LNCaP clone FGC (cell line): ENCODE measurements around the gene DNAAF5.

ENCODE experiments used
- DNase-seq: peaks from one replicate; pipeline ENCODE4 v3.0.0-alpha.2; 2011; ENCODE audit warnings: low read depth
- H3K4me3 ChIP-seq: 2 replicates; pipeline ENCODE4 v1.5.1; 2011; ENCODE audit warnings: mild to moderate bottlenecking, low read depth, low read length, control low read depth
- TF ChIP-seq, protein P1 (sequence below): IDR thresholded peaks from 2 replicates; pipeline ENCODE4 v1.5.1; 2012; ENCODE audit warnings: mild to moderate bottlenecking; ENCODE audit not compliant: control insufficient read depth, insufficient read depth; ENCODE audit errors: extremely low read depth

DNAAF5 gene

DNA sequence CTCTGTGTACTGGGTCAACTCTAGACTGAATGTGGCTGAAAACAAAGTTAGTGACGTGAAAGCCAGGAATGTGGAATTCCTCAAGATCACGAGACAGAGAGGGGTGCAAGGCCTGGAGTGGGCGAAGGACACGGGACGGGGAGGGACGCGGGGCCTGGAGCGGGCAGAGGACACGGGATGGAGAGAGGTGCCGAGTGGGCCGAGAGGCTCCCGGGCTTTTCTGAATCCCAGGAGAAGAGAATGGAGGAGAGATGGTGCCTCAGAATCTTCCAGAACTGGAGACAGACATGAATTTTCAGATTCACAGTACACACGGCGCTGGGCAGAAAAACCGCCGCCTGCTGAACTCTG, 51.2 kb downstream of the DNAAF5 start:
- no peak overlapping the region for H3K4me3 ChIP-seq
- DNase-seq = no peak
- TF ChIP-seq, protein P1, sequence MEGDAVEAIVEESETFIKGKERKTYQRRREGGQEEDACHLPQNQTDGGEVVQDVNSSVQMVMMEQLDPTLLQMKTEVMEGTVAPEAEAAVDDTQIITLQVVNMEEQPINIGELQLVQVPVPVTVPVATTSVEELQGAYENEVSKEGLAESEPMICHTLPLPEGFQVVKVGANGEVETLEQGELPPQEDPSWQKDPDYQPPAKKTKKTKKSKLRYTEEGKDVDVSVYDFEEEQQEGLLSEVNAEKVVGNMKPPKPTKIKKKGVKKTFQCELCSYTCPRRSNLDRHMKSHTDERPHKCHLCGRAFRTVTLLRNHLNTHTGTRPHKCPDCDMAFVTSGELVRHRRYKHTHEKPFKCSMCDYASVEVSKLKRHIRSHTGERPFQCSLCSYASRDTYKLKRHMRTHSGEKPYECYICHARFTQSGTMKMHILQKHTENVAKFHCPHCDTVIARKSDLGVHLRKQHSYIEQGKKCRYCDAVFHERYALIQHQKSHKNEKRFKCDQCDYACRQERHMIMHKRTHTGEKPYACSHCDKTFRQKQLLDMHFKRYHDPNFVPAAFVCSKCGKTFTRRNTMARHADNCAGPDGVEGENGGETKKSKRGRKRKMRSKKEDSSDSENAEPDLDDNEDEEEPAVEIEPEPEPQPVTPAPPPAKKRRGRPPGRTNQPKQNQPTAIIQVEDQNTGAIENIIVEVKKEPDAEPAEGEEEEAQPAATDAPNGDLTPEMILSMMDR = no peak

GRCh38 chr7:778271-778967, 51.9 kb downstream of the DNAAF5 start:
- TF ChIP-seq, protein P1 = no peak
- H3K4me3 ChIP-seq = no peak overlapping the region
- DNase-seq = no peak

DNA sequence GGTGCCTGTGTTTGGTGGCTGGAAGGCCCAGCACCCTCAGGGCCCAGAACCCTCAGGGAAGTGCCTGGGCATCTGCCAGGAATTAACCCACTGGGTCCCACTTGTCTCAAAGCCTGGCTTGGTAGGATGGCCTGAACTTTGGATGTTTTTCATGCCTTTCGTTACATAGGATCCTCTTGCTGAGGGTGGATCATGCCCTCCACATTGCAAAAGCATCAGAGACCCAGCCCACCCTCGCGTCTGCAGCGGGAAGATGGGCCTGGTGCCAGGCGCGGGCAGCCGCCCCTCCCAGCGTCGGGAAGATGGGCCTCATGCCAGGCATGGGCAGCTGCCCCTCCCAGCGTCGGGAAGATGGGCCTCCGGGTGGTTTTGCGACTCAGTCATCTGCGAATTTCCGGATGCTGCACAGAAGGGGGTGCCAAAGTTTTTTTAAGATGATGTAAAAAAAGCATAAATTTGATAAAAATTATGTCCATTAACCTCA, 52.5 kb downstream of the DNAAF5 start:
- DNase-seq = no peak
- TF ChIP-seq, protein P1 = no peak
- no peak overlapping the region for H3K4me3 ChIP-seq

DNA sequence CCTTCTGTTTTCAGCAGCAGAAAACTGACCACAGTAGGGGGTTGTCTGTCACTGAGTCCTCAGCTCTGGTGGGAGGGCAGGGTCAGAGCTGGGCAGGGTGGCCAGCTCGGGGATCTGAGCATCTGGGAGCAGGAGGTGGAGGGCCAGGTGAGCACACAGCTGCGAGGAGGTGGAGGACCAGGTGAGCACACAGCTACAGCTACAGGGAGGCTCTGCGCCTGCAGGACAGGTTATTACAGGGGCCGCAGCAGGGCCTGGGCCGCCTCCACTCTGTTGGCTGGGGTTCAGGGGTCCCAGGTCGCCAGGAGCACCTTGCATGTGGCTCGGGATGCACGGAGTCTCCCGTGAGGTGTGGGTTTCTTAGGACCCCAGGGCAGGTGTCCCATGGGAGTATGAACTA, 53.0 kb downstream of the DNAAF5 start:
- TF ChIP-seq, protein P1 = no peak
- no peak overlapping the region for H3K4me3 ChIP-seq
- DNase-seq = no peak

GRCh38 chr7:780081-780480, 53.6 kb downstream of the DNAAF5 start:
- DNase-seq = no peak
- TF ChIP-seq, protein P1 = no peak
- H3K4me3 ChIP-seq = no peak overlapping the region

GRCh38 chr7:780516-780915, 54.0 kb downstream of the DNAAF5 start:
- TF ChIP-seq, protein P1 = no peak
- no peak overlapping the region for H3K4me3 ChIP-seq
- no peak for DNase-seq

DNA sequence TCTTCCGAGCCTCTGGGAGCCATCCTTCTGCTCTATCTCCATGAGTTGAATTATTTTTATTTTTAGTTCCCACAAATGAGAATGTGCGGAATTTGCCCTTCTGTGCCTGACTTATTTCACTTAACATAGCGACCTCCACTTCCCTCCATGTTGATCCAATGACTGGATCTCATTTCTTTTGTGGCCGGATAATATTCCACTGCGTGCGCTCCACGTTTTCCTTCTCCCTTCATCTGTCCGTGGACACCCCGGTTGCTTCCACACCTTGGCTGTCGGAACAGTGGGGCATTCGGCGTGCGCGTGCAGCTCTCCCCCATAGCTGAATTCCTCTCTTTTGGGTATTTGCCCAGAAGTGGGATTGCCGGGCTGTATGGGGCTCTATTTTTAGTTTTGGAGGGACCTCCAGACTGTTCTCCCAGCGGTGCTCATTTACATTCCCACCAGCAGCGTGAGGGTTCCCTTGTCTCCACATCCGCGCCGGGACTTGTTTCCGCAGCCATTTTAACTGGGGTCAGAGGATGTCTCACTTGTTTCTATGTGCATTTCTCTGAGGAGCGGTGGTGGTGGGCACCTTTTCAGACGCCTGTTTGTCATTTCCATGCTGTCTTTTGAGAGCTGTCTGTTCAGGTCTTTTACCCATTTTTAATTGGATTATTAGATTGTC, 54.8 kb downstream of the DNAAF5 start:
- TF ChIP-seq, protein P1 = no peak

More for the DNA sequence above, 54.8 kb downstream of the DNAAF5 start:
- H3K4me3 ChIP-seq = no peak overlapping the region
- DNase-seq = no peak
